Neural progenitor cell (in vitro differentiated cells): ENCODE data around the gene FBF1.

Experiments
- CTCF ChIP-seq: fragments of 200-600 bp; sonication (generic); IDR thresholded peaks from 2 replicates; pipeline ENCODE4 v1.5.1; 2017; ENCODE audit warnings: antibody characterized with exemption, mild to moderate bottlenecking
- EZH2 ChIP-seq: fragments of 200-600 bp; sonication (generic); IDR thresholded peaks from 2 replicates; pipeline ENCODE4 v1.6.1; 2017; ENCODE audit warnings: antibody characterized with exemption, mild to moderate bottlenecking, moderate library complexity
- EZH2phosphoT487 ChIP-seq: fragments of 200-600 bp; sonication (generic); IDR thresholded peaks from 2 replicates; pipeline ENCODE4 v1.6.1; 2017; ENCODE audit warnings: antibody characterized with exemption

GRCh38 chr17:75925912-75926311 lies 14.9 kb downstream of the FBF1 start:
- TF ChIP-seq CTCF (no peak), EZH2 (no peak), EZH2phosphoT487 (no peak)
